Left renal cortex interstitium (tissue), 4 donors: ENCODE measurements around the gene CLTCL1. TPM values are rescaled to one million over a fixed set of nuclear protein-coding genes. Genes with fewer than 3 reads are reported as not detected.

Source experiments
- DNase-seq, 4 donors: peaks; one replicate each; pipeline ENCODE4 v3.0.0-alpha.2; 2013; ENCODE audit warnings: low read depth in 4 of 4, low spot score in 2 of 4, missing footprints in 1 of 4
- polyA plus RNA-seq, 4 donors: library from polyadenylated mRNA; unstranded; fragments of 120-200 nt; gene quantifications; one replicate each; pipeline ENCODE4 v1.2.1, GENCODE V29; 2013; ENCODE audit not compliant: insufficient read length in 4 of 4

The CLTCL1 gene
- polyA plus RNA-seq, 4 donors: 3.3 to 7.5 (median 6.0) TPM

- DNase-seq: no peak
These were observed 154.6 kb downstream of the CLTCL1 start for GRCh38 chr22:19136915-19137314.

GRCh38 chr22:19134874-19135273, 156.6 kb downstream of the CLTCL1 start:
- DNase-seq: no peak

DNA sequence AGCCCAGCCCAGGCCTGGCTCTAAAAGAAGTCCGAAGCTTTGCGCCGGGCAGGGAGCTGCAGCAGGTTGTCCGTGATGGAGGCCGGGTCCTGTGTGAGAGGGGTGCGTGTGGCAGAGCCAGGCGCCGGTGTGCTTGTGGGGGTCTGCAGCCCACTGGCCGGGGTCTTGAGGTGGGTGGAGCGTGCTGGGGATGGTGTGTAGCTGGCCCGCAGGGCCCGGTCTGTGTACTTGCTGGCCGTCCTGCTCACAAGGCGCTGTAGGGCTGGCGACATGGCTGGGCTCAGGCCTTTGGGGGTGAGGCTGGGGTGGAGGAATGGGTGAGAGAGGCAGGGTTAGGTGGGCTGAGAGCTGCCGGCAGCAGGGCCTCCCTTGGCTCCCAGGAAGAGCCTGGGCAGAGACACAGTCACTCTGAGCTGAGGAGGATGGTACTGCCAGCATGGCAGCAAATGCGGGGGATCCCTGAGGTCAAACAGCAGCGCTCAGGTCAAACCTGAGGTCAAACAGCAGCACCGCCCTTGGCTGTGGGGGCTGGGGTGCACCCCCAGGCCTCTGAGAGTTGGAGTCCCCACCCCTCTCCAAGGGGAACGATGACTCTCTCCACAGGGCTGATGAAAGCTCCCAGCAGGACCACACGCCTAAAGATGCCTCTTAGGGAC, 157.2 kb downstream of the CLTCL1 start:
- DNase-seq: no peak

- no peak for DNase-seq
These were observed 158.0 kb downstream of the CLTCL1 start for GRCh38 chr22:19133561-19133960.

DNA sequence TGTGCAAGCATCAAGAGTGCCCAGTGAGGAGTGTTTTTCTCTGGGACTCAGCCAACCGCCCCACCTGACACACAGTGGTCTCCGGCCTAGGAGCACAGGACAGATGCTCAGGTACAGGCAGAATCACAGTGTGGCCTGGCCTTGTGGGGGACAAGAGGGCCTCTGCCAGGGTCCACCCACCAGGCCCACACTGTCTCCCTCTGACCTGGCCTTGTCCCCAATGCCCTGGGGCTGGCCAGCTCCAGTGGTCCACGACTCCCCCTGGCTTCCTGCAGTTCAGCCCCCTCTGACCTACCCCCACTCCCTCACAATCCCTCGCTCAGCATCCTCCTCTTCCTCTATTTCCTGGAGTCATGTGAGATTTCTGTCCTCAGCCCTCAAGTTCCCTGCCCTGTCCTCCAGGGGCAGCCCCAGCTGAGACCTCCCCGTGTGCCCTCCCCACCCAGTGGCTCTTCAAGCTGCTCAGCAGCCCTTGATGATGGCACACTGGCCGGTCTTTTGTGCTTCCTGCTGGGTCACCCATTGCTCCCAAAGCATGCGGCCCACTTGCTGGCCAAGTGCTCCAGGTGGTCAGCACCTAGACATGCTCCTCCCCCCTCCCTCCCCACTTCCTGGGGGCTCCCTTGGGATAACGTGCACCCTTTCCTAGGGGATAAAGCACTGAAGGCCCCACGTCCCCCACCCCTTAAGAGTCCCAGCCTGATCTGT, 158.7 kb downstream of the CLTCL1 start:
- no peak for DNase-seq

DNA sequence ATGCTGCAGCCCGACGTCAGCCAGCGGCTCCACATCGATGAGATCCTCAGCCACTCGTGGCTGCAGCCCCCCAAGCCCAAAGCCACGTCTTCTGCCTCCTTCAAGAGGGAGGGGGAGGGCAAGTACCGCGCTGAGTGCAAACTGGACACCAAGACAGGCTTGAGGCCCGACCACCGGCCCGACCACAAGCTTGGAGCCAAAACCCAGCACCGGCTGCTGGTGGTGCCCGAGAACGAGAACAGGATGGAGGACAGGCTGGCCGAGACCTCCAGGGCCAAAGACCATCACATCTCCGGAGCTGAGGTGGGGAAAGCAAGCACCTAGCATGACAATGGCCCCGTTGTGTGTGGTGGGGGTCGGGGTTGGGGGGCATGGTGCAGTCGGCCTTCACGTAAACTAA, 159.4 kb downstream of the CLTCL1 start:
- DNase-seq: no peak

DNA sequence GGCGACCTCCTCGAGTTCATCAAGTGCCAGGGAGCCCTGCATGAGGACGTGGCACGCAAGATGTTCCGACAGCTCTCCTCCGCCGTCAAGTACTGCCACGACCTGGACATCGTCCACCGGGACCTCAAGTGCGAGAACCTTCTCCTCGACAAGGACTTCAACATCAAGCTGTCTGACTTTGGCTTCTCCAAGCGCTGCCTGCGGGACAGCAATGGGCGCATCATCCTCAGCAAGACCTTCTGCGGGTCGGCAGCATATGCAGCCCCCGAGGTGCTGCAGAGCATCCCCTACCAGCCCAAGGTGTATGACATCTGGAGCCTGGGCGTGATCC, 159.9 kb downstream of the CLTCL1 start:
- DNase-seq: no peak

- DNase-seq: no peak
These were observed 160.4 kb downstream of the CLTCL1 start, which contains the start of gene TSSK2 for GRCh38 chr22:19130959-19131684. Gene TSSK2, plus strand, starts transcription at chr22:19131308. Its CDS starts 92 bp downstream, at chr22:19131400.

DNA sequence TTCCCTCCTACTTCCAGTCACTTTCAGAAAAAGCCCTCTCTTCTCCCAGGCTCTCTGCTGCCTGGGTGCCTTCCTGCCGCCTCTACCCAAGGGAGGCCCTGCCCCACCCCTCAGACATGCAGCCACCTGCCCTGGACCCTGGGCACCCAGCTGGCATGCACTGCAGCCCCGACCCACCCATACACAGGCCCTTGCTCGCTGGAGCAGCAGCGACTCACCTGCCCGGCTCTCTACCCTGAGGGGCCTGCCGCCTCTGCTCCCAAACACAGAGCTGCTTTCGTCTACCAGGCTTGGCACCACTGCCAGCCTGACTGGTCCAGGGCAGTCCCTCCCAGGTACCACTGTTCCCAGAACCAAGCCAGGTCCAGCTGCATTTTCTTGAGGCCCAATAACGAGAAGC, 161.6 kb downstream of the CLTCL1 start:
- no peak for DNase-seq

Other genes with a start within 250 kb of the CLTCL1 start
- 10 to 100 TPM; 70.7 to 96.4 (median 79.8) TPM for gene DGCR2, start 169.3 kb downstream of the CLTCL1 start, polyA plus RNA-seq
- not detected for gene TSSK2, start 160.4 kb downstream of the CLTCL1 start, polyA plus RNA-seq
- 10 to 100 TPM; 13.1 to 18.4 (median 16.6) TPM for gene ESS2, start 147.1 kb downstream of the CLTCL1 start, polyA plus RNA-seq
- not detected for gene GSC2, start 141.4 kb downstream of the CLTCL1 start, polyA plus RNA-seq
- gene SLC25A1, start 113.0 kb downstream of the CLTCL1 start, polyA plus RNA-seq: 10 to 100 TPM; 75.2 to 91.3 (median 84.2) TPM
- gene HIRA, start 140.0 kb upstream of the CLTCL1 start, polyA plus RNA-seq: 10 to 100 TPM; 31.1 to 36.2 (median 33.4) TPM
- gene MRPL40, start 140.8 kb upstream of the CLTCL1 start, polyA plus RNA-seq: 10 to 100 TPM; 37.6 to 52.3 (median 46.0) TPM
- 10 to 100 TPM; 42.0 to 47.7 (median 45.6) TPM for gene C22orf39, start 156.0 kb upstream of the CLTCL1 start, polyA plus RNA-seq
- 10 to 100 TPM; 58.2 to 67.9 (median 67.3) TPM for gene UFD1, start 187.5 kb upstream of the CLTCL1 start, polyA plus RNA-seq
- 10 to 100 TPM; 17.3 to 21.3 (median 19.7) TPM for gene CDC45, start 188.2 kb upstream of the CLTCL1 start, polyA plus RNA-seq
- gene CLDN5, start 232.7 kb upstream of the CLTCL1 start, polyA plus RNA-seq: 10 to 100 TPM; 20.4 to 51.8 (median 33.8) TPM